Measurements from ENCODE around the gene ZC3H6. TPM values are rescaled to one million over a fixed set of nuclear protein-coding genes. Genes with fewer than 3 reads are reported as not detected.

The ZC3H6 gene
- total and polyA plus RNA-seq, 2 of the 13 experiments (the other 11 are each of a cell fraction or from before 2014, with no cell fraction given) = 0.71 to 0.93 TPM

DNA sequence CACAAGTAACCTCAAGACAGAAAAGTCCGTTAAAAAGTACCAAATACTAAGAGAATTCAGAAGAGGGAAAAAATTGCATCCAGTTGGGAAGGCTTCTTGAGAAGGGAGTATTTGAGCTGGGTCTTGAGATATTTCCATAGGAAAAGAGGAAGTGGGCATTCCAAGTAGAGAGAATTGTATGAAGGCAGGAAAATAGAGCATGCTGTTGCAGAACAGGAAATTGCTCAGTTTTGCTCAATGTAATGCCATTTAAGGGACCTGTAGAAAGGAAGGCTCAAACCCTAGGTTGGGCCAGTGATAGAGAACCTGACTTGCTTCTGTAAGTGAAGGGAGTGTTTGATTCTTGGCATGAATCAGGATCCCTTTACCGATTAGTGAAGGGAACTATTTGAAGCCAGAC, 19.5 kb upstream of the ZC3H6 start:
- Histone ChIP-seq H3K79me2 (ENCODE audit: insufficient read depth, low read length) (peaks cover 29% of the 10 kb centered on the region), H3K9me3 (ENCODE audit: low read length) (no peaks in the 10 kb centered on the region), H3K9ac (ENCODE audit: insufficient read depth, low read depth, low read length) (no peak overlapping the region), H4K20me1 (ENCODE audit: insufficient read depth, low read length) (no peaks in the 10 kb centered on the region), H3K27me3 (ENCODE audit: control insufficient read depth in 1 of 2, insufficient read depth in 2 of 2, low read length in 2 of 2) (0 out of 5 replicates have a peak, but pooled peaks cover 0 to 1% of the 10 kb centered on the region in 2 experiments), H3K4me2 (ENCODE audit: low read depth, low read length) (0 out of 2 replicates have a peak overlapping the region, but pooled peaks have one; percentile 87), H3K4me3 (replicated peaks in 1 of 3; ENCODE audit: insufficient read depth in 1 of 3, low read depth in 2 of 3, low read length in 3 of 3) (no peak overlapping the region), H3K4me1 (ENCODE audit: insufficient read depth, low read length) (peaks cover 53% of the 10 kb centered on the region), H2AFZ (ENCODE audit: low read length) (peak overlapping the region; percentile 0), H3K36me3 (replicated peaks in 1 of 2; ENCODE audit: control insufficient read depth in 1 of 2, insufficient read depth in 2 of 2, low read length in 2 of 2) (no peaks in the 10 kb centered on the region), H3K27ac (ENCODE audit: extremely low read length, insufficient read depth, low read length) (no peak overlapping the region)
- intact Hi-C loops (cut with micrococcal nuclease; ENCODE audit: unreplicated experiment) = loop anchor here (5.0 to 10.0 kb wide), 3 partner anchors 134 to 371 kb away; partner anchors contain the start of genes ANAPC1 and CHCHD5
- DNase-seq (ENCODE audit: low spot score) (no peak), ATAC-seq (no peak), FAIRE-seq (no peak)
- in situ Hi-C loops (cut with HindIII; ENCODE audit: extremely low pct_ligation_motif_present, low pct_unique_long_range_greater_than_20kb) = loop anchor here (25.0 kb wide), 1 partner anchor 181 kb away; the partner anchor contains the start of gene RGPD8
- no TSS peak for BruUV-seq (replicated peaks)
- 87% methylated on average over 2 of the region's 2 CpGs for WGBS (ENCODE audit: low lambda C conversion rate)
- ChIA-PET CTCF (ENCODE audit: low intra/inter-chr PET ratio, low total read pairs) (no interaction called here), POLR2A (interaction anchor here (1.6 to 1.7 kb wide), 3 partner anchors 17 to 227 kb away, joined by 4 to 8 read pairs (median 7); partner anchors contain the start of gene FBLN7)
- TF ChIP-seq SIX4 (CRISPR knock-in tag; IDR thresholded peaks at IDR 0.05) (no peak), ZNF282 (IDR thresholded peaks at IDR 0.05; ENCODE audit: partially characterized antibody) (no peak), ZNF17 (CRISPR knock-in tag; IDR thresholded peaks at IDR 0.05) (no peak), HMG20B (CRISPR knock-in tag; conservative IDR thresholded peaks at IDR 0.05) (no peak), MIXL1 (CRISPR knock-in tag; IDR thresholded peaks at IDR 0.05) (no peak), CENPT (CRISPR knock-in tag; IDR thresholded peaks at IDR 0.05; ENCODE audit: low read depth) (no peak), ZNF292 (CRISPR knock-in tag; IDR thresholded peaks at IDR 0.05; ENCODE audit: borderline replicate concordance, low read depth) (no peak), RBAK (CRISPR knock-in tag; IDR thresholded peaks at IDR 0.05) (no peak), NCOR1 (IDR thresholded peaks at IDR 0.05; ENCODE audit: borderline replicate concordance, low read length) (no peak), NR2F6 (IDR thresholded peaks at IDR 0.05) (no peak), NR2F6 (CRISPR knock-in tag; IDR thresholded peaks at IDR 0.05) (no peak), NR2F1 (CRISPR knock-in tag; IDR thresholded peaks at IDR 0.05) (no peak), SOX6 (IDR thresholded peaks at IDR 0.05) (no peak), SOX6 (CRISPR knock-in tag; IDR thresholded peaks at IDR 0.05) (no peak), ZSCAN31 (CRISPR knock-in tag; IDR thresholded peaks at IDR 0.05; ENCODE audit: low read depth) (no peak)
- TF ChIP-seq, protein P1, sequence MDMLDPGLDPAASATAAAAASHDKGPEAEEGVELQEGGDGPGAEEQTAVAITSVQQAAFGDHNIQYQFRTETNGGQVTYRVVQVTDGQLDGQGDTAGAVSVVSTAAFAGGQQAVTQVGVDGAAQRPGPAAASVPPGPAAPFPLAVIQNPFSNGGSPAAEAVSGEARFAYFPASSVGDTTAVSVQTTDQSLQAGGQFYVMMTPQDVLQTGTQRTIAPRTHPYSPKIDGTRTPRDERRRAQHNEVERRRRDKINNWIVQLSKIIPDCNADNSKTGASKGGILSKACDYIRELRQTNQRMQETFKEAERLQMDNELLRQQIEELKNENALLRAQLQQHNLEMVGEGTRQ (IDR thresholded peaks at IDR 0.05; ENCODE audit: low read depth, low read length) = no peak
- TF ChIP-seq, protein P1 (CRISPR knock-in tag; IDR thresholded peaks at IDR 0.05; ENCODE audit: borderline replicate concordance) = no peak
- TF ChIP-seq, protein P2, sequence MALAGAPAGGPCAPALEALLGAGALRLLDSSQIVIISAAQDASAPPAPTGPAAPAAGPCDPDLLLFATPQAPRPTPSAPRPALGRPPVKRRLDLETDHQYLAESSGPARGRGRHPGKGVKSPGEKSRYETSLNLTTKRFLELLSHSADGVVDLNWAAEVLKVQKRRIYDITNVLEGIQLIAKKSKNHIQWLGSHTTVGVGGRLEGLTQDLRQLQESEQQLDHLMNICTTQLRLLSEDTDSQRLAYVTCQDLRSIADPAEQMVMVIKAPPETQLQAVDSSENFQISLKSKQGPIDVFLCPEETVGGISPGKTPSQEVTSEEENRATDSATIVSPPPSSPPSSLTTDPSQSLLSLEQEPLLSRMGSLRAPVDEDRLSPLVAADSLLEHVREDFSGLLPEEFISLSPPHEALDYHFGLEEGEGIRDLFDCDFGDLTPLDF (CRISPR knock-in tag; IDR thresholded peaks at IDR 0.05) = no peak
